NCI-H345 treated with DMSO at 0.1 percent for 48 hours (cell line): Measurements from ENCODE around the gene NTSR2.
A peak's percentile ranks its signal among the peaks of the same experiment; 100 is the strongest.
"Not testable (repeated sequence)": the region's sequence is repeated elsewhere in the genome, so short reads cannot be mapped to it uniquely, and the experiment has no call there.

Source experiments
- DNase-seq: peaks from one replicate; lab custom pipeline; 2025; ENCODE audit not compliant: unreplicated experiment; lab: John Stamatoyannopoulos, UW

The NTSR2 gene

DNA sequence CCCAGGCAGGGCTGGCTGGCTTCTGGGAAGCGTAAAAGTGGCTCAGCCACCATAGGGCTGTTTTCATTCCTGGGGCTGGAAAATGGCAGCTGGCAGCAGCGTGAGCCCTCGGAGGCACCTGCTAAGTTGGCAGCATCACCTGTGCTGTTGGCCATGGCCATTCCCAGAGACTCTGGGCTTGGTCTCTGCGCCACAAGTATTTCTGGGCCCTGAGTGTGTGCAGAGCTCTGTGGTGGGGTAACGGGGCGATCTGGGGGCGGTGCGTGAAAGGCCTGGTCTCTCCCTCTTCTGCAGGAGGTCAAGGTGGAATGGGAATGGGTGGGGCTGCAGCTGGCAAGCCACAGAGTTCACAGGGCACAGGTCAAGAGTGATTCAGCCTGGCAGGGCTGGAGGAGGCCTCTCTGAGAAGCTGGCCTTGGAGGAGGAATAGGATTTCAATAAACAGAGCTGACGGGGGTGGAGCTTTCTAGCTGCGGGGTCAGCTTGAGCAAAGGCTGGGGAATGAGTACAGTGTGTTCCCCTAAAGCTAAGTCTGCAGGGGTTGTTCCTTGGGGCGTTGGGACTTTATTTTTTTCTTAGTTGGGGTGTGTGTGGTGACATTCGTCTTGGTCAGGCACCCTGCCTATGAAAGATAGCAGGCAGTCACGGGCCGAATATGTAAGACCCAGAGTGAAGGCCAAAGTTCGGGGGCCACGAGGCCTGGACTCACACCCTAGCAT lies 10.3 kb upstream of the NTSR2 start:
- no peak for DNase-seq

DNA sequence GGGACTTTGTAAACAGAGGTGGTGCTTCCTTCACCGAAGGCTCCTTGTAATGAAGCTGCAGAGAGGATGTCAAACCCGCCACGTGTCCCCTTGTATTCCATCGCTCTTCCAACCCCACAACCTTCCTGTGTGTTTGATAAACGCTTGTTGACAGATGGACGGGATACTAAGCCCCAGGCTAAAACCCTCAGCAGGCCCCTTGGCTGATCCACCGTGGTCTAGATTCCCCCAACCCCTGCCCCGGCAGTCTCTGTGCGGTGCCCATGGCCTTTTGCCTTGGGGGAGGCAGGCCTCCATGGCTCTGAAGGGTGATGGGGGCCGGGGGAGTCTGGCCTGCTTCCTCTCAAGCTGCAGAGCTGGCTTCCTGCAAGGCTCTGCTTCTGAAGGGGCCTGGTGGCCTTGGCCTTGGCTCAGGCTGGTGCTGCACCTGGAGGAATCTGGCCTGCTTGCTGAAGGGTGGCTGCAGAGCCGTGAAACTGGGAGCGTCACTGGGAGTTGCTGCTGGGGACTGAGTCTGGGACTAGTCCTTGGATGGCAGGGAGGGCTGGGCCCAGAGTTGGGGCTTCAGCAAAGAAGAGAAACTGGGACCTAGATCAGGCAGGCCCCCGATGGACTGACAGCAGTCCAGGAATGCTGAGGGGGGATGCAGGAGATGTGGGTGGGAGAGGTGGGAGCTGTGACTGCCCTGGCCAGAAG lies 9.6 kb upstream of the NTSR2 start:
- DNase-seq, result no peak

DNA sequence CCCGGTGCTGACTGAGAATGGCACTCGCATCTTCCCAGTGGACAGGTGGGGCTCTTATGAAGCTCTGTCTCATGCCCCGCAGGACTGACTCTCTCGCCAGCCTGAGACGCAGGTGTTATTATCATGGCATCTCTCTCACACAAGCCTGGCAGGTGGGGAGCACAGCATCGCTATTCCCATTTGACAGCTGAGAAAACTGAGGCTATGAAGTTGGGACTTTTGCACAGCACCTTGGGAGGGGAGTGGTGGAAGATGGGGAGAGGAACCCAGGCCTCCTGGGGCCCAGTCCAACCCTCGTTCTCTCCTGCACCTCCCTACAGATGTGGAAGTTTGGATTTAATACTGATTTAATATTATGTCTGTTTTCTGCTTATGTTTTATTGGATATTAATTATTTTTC lies 9.0 kb upstream of the NTSR2 start:
- DNase-seq, result no peak

- no peak for DNase-seq
These were observed 8.4 kb upstream of the NTSR2 start for GRCh38 chr2:11678306-11678960.

DNA sequence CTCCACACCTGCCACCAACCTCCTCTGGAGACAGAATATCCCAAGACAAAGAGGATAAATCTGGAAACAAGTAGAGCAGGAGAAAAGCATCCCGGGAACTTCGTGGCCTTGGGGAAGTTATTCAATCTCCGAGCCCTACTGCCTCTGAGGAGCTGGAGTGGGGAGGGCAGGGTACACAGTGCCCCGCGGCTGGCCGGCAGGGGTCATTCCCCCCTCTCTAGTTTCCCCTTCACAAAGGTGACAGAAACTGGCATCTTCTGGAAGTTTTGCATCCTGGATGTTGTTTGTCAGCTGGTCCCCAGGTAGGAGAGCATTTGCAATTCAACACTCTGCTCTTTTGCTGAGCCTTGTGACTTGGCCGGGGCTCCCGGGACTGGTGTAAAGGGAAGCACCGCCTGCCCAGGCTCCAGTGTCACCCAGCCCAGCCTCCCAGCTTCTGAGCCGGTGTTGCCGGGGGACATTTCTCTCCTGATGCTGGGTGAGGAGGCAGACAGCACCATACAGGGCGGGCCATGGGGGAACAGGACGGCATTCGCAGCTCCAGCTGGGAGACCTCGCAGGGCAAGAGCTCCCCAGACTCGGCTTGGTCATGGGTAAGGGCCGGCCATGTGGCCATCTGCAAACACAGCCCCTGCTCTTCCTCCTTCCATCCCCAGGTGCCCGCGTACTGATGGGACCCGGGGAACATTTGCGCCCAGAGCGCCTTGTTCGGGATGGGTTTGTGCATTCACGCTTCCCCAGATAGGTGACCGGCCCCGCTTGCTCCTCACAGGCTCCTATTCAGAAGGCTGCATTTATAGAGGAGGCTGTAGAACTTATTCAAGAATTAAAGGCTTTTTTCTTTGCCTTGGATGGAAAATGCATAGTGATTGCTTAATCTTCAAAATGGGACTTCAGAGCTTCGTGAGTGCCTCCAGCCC lies 7.4 kb upstream of the NTSR2 start:
- DNase-seq, result no peak

DNA sequence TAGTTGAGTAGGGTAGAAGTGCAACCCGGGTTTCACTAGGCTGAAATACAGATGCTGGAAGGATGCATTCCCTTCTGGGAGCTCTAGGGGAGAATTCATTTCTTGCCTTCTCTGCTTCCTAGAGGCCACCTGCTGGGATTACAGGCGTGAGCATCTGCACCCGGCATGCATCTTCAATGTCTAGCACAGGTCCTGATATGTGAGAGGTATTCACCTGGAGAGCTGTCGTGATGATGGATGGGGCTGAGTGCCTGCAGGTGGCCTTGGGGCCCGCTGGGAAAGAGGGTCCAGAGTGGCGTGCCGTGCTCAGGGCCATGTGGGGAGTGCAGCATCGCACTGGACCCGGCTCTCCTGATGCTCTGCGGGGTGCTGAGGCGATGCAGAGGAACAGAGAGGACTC lies 6.6 kb upstream of the NTSR2 start:
- peak; percentile 42 for DNase-seq

GRCh38 chr2:11675423-11676112 lies 5.6 kb upstream of the NTSR2 start:
- DNase-seq, result no peak

DNA sequence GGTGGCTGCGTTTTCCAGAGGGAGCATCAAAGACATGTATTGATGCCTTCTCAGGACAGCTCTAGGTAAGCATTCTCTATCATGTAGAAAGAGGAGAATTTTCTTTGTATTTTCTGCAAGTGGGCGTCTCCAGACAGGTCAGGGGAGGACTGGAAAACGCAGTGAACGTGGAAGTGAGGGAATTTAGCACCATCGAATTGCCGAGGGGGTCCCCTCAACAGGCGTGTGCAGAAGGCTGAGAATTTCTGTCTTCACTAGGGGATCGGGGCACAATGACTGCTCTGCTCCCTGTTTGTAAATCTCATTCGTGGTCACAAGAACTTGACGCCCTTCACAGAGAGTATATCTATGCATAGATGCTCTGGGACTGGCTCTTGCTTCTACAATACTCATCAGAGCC lies 5.0 kb upstream of the NTSR2 start:
- DNase-seq, result no peak

GRCh38 chr2:11672407-11672806 lies 2.4 kb upstream of the NTSR2 start:
- DNase-seq, result no peak

- DNase-seq, result no peak
These were observed 1.9 kb downstream of the NTSR2 start for GRCh38 chr2:11667866-11668637.

DNA sequence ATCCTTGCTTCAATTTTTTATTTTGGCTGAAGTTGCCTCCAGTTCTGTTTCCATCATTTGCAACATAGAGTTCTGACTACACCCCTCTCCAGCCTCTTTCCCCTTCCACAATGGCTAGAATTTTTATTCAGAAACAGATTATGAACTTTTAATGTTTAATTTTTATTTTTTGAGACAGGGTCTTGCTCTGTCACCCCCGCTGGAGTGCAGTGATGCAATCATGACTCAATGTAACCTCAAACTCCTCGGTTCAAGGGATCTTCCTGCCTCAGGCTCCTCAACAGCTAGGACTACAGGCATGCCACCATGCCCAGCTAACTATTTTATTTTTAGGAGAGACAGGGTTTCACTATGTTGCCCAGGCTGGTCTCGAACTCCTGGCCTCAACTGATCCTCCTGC lies 2.8 kb downstream of the NTSR2 start:
- DNase-seq, result no peak

- no peak for DNase-seq
These were observed 4.3 kb downstream of the NTSR2 start for GRCh38 chr2:11665510-11666362.

DNA sequence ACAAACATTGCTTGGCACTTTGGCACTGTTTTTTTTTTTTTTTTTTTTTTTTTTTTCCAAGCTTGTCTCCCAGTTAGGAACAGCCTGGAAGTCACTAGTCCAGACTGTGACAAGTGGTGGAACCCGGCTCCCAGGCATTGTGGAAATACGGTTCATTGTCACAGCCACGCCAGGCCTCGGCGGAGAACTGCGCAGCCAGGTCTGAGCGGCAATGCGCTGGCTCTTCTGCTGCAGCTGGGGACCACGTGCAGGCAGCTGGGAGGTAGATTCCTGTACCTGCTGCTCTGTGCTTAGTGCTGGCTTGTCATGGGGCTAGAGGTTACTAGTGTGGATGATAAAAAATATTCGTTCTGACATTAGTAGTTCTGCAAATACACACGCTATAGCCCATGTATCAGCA lies 5.0 kb downstream of the NTSR2 start:
- DNase-seq, result no peak

- DNase-seq, result no peak
These were observed 6.6 kb downstream of the NTSR2 start for GRCh38 chr2:11663427-11663826.

- DNase-seq, result no peak
These were observed 7.1 kb downstream of the NTSR2 start for GRCh38 chr2:11662882-11663281.

GRCh38 chr2:11661891-11662435 lies 8.0 kb downstream of the NTSR2 start:
- DNase-seq, result no peak

DNA sequence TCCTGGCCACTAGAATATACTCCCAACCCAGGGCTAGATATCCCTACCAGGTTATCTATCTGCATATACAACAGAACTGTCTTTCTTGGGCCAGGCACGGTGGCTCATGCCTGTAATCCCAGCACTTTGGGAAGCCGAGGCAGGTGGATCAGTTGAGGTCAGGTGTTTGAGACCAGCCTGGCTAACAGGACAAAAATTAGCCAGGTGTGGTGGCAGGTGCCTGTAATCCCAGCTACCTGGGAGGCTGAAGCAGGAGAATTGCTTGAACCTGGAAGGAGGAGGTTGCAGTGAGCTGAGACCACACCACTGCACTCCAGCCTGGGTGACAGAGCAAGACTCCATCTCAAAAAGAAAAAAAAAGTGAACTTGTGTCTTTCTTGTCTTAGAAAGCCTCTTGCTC lies 9.6 kb downstream of the NTSR2 start:
- not testable (repeated sequence) for DNase-seq

- DNase-seq, result no peak
These were observed 10.1 kb downstream of the NTSR2 start for GRCh38 chr2:11659851-11660250.

GRCh38 chr2:11659115-11659475 lies 10.9 kb downstream of the NTSR2 start:
- no peak for DNase-seq
